GM10847 (cell line): Measurements from ENCODE around the gene PMEPA1.

Experiments
- POLR2A ChIP-seq: IDR thresholded peaks from 2 replicates; pipeline ENCODE4 v1.6.1; 2011; ENCODE audit not compliant: insufficient read length; ENCODE audit errors: extremely low read depth

The PMEPA1 gene

GRCh38 chr20:57744206-57744605, 34.4 kb upstream of the PMEPA1 start:
- no peak for TF ChIP-seq POLR2A

- TF ChIP-seq POLR2A: no peak
Measured at GRCh38 chr20:57743450-57744095, 33.8 kb upstream of the PMEPA1 start.

GRCh38 chr20:57742507-57743181, 32.8 kb upstream of the PMEPA1 start:
- no peak for TF ChIP-seq POLR2A

GRCh38 chr20:57738484-57738883, 28.7 kb upstream of the PMEPA1 start:
- TF ChIP-seq POLR2A: no peak

- no peak for TF ChIP-seq POLR2A
Measured at GRCh38 chr20:57738053-57738452, 28.2 kb upstream of the PMEPA1 start.

GRCh38 chr20:57737349-57737748, 27.5 kb upstream of the PMEPA1 start:
- no peak for TF ChIP-seq POLR2A

- no peak for TF ChIP-seq POLR2A
Measured at GRCh38 chr20:57736738-57737347, 27.0 kb upstream of the PMEPA1 start.

GRCh38 chr20:57735831-57736737, 26.3 kb upstream of the PMEPA1 start:
- no peak for TF ChIP-seq POLR2A

GRCh38 chr20:57734754-57735153, 24.9 kb upstream of the PMEPA1 start:
- TF ChIP-seq POLR2A: no peak

GRCh38 chr20:57732226-57732625, 22.4 kb upstream of the PMEPA1 start:
- no peak for TF ChIP-seq POLR2A

- no peak for TF ChIP-seq POLR2A
Measured at GRCh38 chr20:57728762-57729161, 18.9 kb upstream of the PMEPA1 start.

- TF ChIP-seq POLR2A: no peak
Measured at GRCh38 chr20:57727863-57728262, 18.0 kb upstream of the PMEPA1 start.

GRCh38 chr20:57725636-57726035, 15.8 kb upstream of the PMEPA1 start:
- no peak for TF ChIP-seq POLR2A

- no peak for TF ChIP-seq POLR2A
Measured at GRCh38 chr20:57724610-57725405, 15.0 kb upstream of the PMEPA1 start.

- TF ChIP-seq POLR2A: no peak
Measured at GRCh38 chr20:57723816-57724215, 14.0 kb upstream of the PMEPA1 start.
